ENCODE results near the gene CYP17A1.
"Not testable (repeated sequence)": the region's sequence is repeated elsewhere in the genome, so short reads cannot be mapped to it uniquely, and the experiment has no call there.

CYP17A1 gene

GRCh38 chr10:102834143-102834542 lies 3.1 kb downstream of the CYP17A1 start:
- no peak for DNase-seq

- DNase-seq: no peak
These were observed 4.2 kb downstream of the CYP17A1 start for GRCh38 chr10:102832987-102833386.

- no peak for DNase-seq
These were observed 5.0 kb downstream of the CYP17A1 start for GRCh38 chr10:102832248-102832647.

GRCh38 chr10:102831322-102832071 lies 5.7 kb downstream of the CYP17A1 start:
- peak; percentile 8 for DNase-seq

GRCh38 chr10:102827597-102827975 lies 9.6 kb downstream of the CYP17A1 start:
- DNase-seq: no peak

- no peak for DNase-seq
These were observed 10.9 kb downstream of the CYP17A1 start for GRCh38 chr10:102826148-102826796.

GRCh38 chr10:102824664-102825063 lies 12.5 kb downstream of the CYP17A1 start:
- DNase-seq: no peak

GRCh38 chr10:102822222-102822621 lies 15.0 kb downstream of the CYP17A1 start:
- no peak for DNase-seq

- DNase-seq: not testable (repeated sequence)
These were observed 17.2 kb downstream of the CYP17A1 start for GRCh38 chr10:102820008-102820407.

- no peak for DNase-seq
These were observed 18.2 kb downstream of the CYP17A1 start for GRCh38 chr10:102819054-102819453.

- DNase-seq: no peak
These were observed 20.0 kb downstream of the CYP17A1 start for GRCh38 chr10:102817175-102817574.

GRCh38 chr10:102815790-102816549 lies 21.2 kb downstream of the CYP17A1 start:
- no peak for DNase-seq

- no peak for DNase-seq
These were observed 22.1 kb downstream of the CYP17A1 start for GRCh38 chr10:102814873-102815661.

- DNase-seq: no peak
These were observed 22.8 kb downstream of the CYP17A1 start for GRCh38 chr10:102814453-102814871.

- no peak for DNase-seq
These were observed 23.3 kb downstream of the CYP17A1 start for GRCh38 chr10:102813734-102814452.

- DNase-seq: no peak
These were observed 24.1 kb downstream of the CYP17A1 start for GRCh38 chr10:102813017-102813541.

- DNase-seq: no peak
These were observed 24.9 kb downstream of the CYP17A1 start for GRCh38 chr10:102812231-102812876.

- no peak for DNase-seq
These were observed 25.9 kb downstream of the CYP17A1 start for GRCh38 chr10:102811346-102811745.

GRCh38 chr10:102808380-102808779 lies 28.8 kb downstream of the CYP17A1 start:
- no peak for DNase-seq

GRCh38 chr10:102804382-102805055 lies 32.7 kb downstream of the CYP17A1 start:
- no peak for DNase-seq

Measured in NCI-H69 (cell line).